Peyer's patch (tissue), 4 donors: ENCODE data around the gene UPF2. TPM values are rescaled to one million over a fixed set of nuclear protein-coding genes. Genes with fewer than 3 reads are reported as not detected.

ENCODE experiments used
- DNase-seq, 3 donors: peaks; one replicate each; pipeline ENCODE4 v3.0.0-alpha.2; 2017 to 2019
- H3K27ac ChIP-seq, 4 donors: fragments of 200-600 bp; sonication (generic); one replicate each; pipeline ENCODE4 v1.5.1; 2016 to 2019
- H3K27me3 ChIP-seq, 2 donors: fragments of 200-600 bp; sonication (generic); one replicate each; pipeline ENCODE4 v1.5.1; 2019
- H3K36me3 ChIP-seq, 3 donors: fragments of 200-600 bp; sonication (generic); one replicate each; pipeline ENCODE4 v1.5.1; 2016 to 2019
- H3K4me1 ChIP-seq, 4 donors: fragments of 200-600 bp; sonication (generic); one replicate each; pipeline ENCODE4 v1.5.1; 2016 to 2019
- H3K4me3 ChIP-seq, 4 donors: fragments of 200-600 bp; sonication (generic); 1 replicate in 3 of 4; 2 replicates in 1 of 4; pipeline ENCODE4 v1.5.1; 2016 to 2019; ENCODE audit warnings: mild to moderate bottlenecking in 1 of 4
- H3K9me3 ChIP-seq, 4 donors: fragments of 200-600 bp; sonication (generic); one replicate each; pipeline ENCODE4 v1.5.1; 2016 to 2019; ENCODE audit warnings: mild to moderate bottlenecking in 1 of 4
- POLR2A ChIP-seq, 2 donors: fragments of 450-650 bp; IDR thresholded peaks; one replicate each; pipeline ENCODE4 v1.5.1; 2017; ENCODE audit warnings: antibody characterized with exemption in 2 of 2, mild to moderate bottlenecking in 2 of 2, moderate library complexity in 2 of 2
- total RNA-seq, 4 donors: library from RNA; depleted of rRNA; stranded (reverse); fragments of >200 nt; gene quantifications; one replicate each; pipeline ENCODE4 v1.1.0, GENCODE V29; 2016
- TF ChIP-seq, protein P1 (sequence below), 6 experiments: fragments of 450-650 bp in 4 of 6; fragments of 200-600 bp in 2 of 6; sonication (generic) in 1 of 6; IDR thresholded peaks; one replicate each; pipeline ENCODE4 v1.5.1; 2017 to 2019; ENCODE audit warnings: antibody characterized with exemption in 6 of 6, mild to moderate bottlenecking in 3 of 6, moderate library complexity in 1 of 6

Gene UPF2
- total RNA-seq, 4 donors from 2014 or later: 12.6 to 56.1 (median 21.0) TPM

DNA sequence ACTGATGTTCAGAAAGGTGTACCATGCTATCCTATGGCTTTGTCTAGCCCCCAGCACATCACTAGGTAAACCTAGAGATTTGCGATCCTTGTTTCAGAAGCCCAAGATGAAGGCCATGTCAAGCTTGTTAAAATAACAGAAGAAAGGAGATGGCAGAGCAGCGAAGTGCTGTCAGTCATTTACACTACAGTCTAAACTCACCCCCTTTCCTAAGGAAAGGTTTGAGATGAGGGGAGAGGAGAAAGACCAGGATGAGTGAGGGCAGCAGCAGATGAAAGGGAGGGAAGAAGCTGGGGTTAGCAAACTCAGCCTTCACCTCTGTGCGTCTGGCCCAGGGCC, 144.6 kb downstream of the UPF2 start:
- no peaks in the 10 kb centered on the region for H3K36me3 ChIP-seq

DNA sequence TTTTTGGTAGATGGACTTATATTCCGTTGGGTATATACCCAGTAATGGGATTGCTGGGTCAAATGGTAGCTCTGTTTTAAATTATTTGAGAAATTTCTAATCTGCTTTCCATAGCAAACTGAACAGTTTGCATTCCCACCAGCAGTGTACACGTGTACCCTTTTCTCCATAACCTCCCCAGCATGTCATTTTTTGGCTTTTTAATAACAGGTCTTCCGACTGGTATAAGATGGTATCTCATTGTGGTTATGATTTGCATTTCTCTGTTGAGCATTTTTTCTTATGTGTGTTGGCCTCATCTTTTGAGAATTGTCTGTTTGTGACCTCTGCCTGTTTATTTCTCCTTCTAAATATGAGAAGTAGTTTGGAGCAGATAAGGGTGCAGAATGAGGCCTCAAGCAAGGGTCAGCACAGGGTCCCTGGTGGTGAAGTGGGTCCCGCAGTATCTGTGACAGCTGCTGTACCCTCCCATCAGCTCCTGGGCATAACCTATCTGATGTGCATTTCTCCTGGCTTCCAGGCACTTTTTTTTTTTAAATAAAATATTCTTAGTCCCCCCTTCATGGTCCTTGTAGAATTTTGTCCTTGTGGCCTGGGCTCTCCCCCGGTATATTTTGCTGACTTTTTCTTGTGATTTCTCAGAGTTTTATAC, 145.9 kb downstream of the UPF2 start:
- no peak for TF ChIP-seq POLR2A (IDR thresholded peaks at IDR 0.05)
- TF ChIP-seq, protein P1, sequence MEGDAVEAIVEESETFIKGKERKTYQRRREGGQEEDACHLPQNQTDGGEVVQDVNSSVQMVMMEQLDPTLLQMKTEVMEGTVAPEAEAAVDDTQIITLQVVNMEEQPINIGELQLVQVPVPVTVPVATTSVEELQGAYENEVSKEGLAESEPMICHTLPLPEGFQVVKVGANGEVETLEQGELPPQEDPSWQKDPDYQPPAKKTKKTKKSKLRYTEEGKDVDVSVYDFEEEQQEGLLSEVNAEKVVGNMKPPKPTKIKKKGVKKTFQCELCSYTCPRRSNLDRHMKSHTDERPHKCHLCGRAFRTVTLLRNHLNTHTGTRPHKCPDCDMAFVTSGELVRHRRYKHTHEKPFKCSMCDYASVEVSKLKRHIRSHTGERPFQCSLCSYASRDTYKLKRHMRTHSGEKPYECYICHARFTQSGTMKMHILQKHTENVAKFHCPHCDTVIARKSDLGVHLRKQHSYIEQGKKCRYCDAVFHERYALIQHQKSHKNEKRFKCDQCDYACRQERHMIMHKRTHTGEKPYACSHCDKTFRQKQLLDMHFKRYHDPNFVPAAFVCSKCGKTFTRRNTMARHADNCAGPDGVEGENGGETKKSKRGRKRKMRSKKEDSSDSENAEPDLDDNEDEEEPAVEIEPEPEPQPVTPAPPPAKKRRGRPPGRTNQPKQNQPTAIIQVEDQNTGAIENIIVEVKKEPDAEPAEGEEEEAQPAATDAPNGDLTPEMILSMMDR (IDR thresholded peaks at IDR 0.05): no peak
- Histone ChIP-seq H3K9me3 (no peaks in the 10 kb centered on the region), H3K4me3 (no peak overlapping the region), H3K27ac (no peak overlapping the region), H3K36me3 (no peaks in the 10 kb centered on the region), H3K27me3 (no peaks in the 10 kb centered on the region), H3K4me1 (no peaks in the 10 kb centered on the region)
- no peak for DNase-seq

More for the DNA sequence above, 144.6 kb downstream of the UPF2 start:
- no peaks in the 10 kb centered on the region for H3K4me1 ChIP-seq
- no peaks in the 10 kb centered on the region for H3K9me3 ChIP-seq
- H3K27ac ChIP-seq: no peak overlapping the region
- no peak for DNase-seq
- TF ChIP-seq, protein P1 (IDR thresholded peaks at IDR 0.05): no peak
- no peak for TF ChIP-seq POLR2A (IDR thresholded peaks at IDR 0.05)
- H3K4me3 ChIP-seq: no peak overlapping the region
- no peaks in the 10 kb centered on the region for H3K27me3 ChIP-seq

DNA sequence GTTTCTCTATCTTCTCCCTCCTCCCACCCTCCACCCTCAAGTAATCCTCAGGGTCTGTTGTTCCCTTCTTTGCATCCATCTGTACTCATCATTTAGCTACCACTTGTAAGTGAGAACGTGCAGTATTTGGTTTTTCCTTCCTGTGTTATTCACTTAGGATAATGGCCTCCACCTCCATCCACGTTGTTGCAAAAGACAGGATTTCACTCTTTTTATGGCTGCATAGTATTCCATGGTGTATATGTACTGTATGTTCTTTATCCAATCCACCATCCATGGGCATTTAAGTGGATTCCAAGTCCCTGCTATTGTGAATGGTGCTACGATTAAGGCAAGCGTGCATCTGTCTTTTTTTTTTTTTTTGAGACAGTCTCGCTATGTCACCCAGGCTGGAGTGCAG, 147.0 kb downstream of the UPF2 start:
- TF ChIP-seq POLR2A (IDR thresholded peaks at IDR 0.05): no peak
- TF ChIP-seq, protein P1 (IDR thresholded peaks at IDR 0.05): no peak
- Histone ChIP-seq H3K36me3 (no peaks in the 10 kb centered on the region), H3K4me1 (no peaks in the 10 kb centered on the region), H3K4me3 (no peak overlapping the region), H3K27me3 (no peaks in the 10 kb centered on the region), H3K27ac (no peak overlapping the region), H3K9me3 (no peaks in the 10 kb centered on the region)
- DNase-seq: no peak

DNA sequence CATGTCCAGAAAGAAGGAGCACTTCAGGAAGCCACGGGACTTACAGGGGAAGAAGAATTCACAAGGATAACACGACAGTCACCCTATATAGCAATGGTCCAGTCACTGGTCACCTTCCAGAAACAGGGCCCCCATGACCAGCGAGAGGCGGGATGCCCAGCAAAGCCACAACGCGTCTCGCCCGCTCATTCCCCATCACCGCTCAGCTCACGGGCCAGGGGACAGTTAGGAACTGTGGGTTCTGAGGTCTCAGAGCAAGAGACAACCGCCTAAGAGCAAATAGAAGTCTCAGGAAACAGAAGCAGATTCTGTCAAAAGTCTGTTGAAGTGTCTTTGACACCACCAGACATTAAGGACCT, 147.5 kb downstream of the UPF2 start:
- no peak for TF ChIP-seq POLR2A (IDR thresholded peaks at IDR 0.05)
- TF ChIP-seq, protein P1 (IDR thresholded peaks at IDR 0.05): no peak
- H3K4me1 ChIP-seq: no peaks in the 10 kb centered on the region
- no peak for DNase-seq

DNA sequence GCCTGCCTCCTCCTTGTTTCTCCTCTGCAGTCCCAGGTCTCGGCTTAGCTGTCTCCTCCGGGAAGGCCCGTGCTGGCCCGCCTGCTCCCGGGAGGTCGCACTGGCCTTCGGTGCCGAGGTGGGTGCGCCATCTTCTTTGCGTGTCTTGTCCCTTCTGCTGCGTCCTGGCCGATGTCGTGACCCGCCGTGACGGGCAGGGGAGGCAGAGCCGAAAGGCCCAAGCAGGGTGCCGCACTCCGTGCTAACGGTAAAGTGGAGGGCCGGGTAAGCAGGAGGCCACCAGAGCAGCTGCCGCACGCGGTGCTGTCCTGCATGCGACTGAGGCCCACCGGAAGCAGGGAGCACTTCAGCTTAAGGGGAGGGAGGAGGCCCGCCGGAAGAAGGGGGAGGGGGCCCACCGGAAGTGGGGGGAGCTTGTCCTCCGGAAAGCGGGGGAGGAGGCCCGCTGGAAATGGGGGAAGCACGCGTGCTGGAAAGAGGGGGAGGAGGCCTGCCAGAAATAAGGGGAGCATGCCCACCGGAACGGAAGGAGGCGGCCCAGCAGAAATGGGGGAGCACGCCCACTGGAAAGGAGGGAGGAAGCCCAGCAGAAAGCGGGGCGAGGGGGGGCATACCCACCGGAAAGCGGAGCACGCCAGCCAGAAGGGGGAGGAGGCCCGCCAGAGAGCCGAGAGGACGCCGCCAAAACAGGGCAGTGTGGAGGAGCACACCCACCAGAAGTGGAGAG, 148.1 kb downstream of the UPF2 start:
- Histone ChIP-seq H3K36me3 (no peaks in the 10 kb centered on the region), H3K27ac (no peak overlapping the region), H3K9me3 (no peaks in the 10 kb centered on the region), H3K27me3 (no peaks in the 10 kb centered on the region), H3K4me1 (no peaks in the 10 kb centered on the region), H3K4me3 (no peak overlapping the region)
- TF ChIP-seq, protein P1 (IDR thresholded peaks at IDR 0.05): no peak
- no peak for TF ChIP-seq POLR2A (IDR thresholded peaks at IDR 0.05)
- DNase-seq: no peak

More for the DNA sequence above, 147.5 kb downstream of the UPF2 start:
- H3K27me3 ChIP-seq: no peaks in the 10 kb centered on the region
- H3K36me3 ChIP-seq: no peaks in the 10 kb centered on the region
- H3K9me3 ChIP-seq: no peaks in the 10 kb centered on the region
- no peak overlapping the region for H3K4me3 ChIP-seq
- no peak overlapping the region for H3K27ac ChIP-seq
